Measurements from ENCODE around the gene APOBEC4. TPM values are rescaled to one million over a fixed set of nuclear protein-coding genes. Genes with fewer than 3 reads are reported as not detected.

The APOBEC4 gene
- total RNA-seq, 1 experiment from 2014 or later = not detected

DNA sequence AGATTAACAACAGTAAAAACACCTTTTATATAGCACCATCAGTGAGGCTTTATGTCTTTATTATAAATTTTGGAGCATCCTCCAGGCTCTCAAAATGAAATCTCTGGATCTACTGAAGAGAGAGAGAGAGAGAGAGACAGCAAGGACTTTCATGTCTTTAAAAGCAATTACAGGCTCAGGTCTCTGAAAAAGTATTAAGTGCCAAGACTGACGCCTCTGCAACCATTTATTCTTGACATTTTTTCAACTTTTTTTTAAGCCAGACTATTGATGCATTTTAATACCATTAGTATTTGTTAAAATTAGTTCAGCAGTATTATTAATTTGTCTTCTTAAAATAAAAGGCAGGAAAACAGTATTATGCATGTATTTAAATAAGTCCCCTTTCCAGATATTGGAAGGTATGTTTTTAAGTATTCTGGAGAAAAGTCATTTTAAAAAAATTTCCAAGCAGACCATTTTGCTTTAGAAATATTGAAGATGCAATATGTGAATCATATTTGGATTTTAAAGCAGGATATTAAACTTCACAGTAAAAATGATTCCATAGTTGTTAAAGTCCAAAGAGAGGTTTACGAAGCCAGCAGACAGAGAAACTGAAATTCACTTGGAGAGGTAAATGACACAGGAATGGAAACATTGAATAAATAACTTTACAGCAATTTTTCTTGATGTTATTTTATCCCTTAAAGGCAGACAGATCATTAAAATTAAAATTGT, 35.4 kb upstream of the APOBEC4 start:
- intact Hi-C loops (cut with micrococcal nuclease; ENCODE audit: unreplicated experiment) (no loop called here), in situ Hi-C loops (cut with HindIII; ENCODE audit: low pct_unique_long_range_greater_than_20kb, low sequenced_read_pairs) (no loop called here)
- Histone ChIP-seq H3K4me1 (ENCODE audit: control insufficient read depth, insufficient read depth, low read length) (no peaks in the 10 kb centered on the region), H3K9me3 (ENCODE audit: control insufficient read depth, insufficient read depth, low read depth, low read length) (no peaks in the 10 kb centered on the region), H3K27ac (ENCODE audit: low read length) (no peak overlapping the region), H3K27me3 (ENCODE audit: control insufficient read depth, insufficient read depth, low read length) (no peaks in the 10 kb centered on the region), H3K36me3 (ENCODE audit: control insufficient read depth, insufficient read depth, low read length) (no peaks in the 10 kb centered on the region), H3K4me3 (ENCODE audit: low read depth in 2 of 2, low read length in 2 of 2) (no peak overlapping the region)
- POLR2A ChIA-PET = no interaction called here
- no TSS peak for BruUV-seq (replicated peaks)
- TF ChIP-seq POLR2AphosphoS5 (IDR thresholded peaks at IDR 0.05; ENCODE audit: low read depth, low read length) = no peak
- TF ChIP-seq, protein P1, sequence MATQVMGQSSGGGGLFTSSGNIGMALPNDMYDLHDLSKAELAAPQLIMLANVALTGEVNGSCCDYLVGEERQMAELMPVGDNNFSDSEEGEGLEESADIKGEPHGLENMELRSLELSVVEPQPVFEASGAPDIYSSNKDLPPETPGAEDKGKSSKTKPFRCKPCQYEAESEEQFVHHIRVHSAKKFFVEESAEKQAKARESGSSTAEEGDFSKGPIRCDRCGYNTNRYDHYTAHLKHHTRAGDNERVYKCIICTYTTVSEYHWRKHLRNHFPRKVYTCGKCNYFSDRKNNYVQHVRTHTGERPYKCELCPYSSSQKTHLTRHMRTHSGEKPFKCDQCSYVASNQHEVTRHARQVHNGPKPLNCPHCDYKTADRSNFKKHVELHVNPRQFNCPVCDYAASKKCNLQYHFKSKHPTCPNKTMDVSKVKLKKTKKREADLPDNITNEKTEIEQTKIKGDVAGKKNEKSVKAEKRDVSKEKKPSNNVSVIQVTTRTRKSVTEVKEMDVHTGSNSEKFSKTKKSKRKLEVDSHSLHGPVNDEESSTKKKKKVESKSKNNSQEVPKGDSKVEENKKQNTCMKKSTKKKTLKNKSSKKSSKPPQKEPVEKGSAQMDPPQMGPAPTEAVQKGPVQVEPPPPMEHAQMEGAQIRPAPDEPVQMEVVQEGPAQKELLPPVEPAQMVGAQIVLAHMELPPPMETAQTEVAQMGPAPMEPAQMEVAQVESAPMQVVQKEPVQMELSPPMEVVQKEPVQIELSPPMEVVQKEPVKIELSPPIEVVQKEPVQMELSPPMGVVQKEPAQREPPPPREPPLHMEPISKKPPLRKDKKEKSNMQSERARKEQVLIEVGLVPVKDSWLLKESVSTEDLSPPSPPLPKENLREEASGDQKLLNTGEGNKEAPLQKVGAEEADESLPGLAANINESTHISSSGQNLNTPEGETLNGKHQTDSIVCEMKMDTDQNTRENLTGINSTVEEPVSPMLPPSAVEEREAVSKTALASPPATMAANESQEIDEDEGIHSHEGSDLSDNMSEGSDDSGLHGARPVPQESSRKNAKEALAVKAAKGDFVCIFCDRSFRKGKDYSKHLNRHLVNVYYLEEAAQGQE (IDR thresholded peaks at IDR 0.05; ENCODE audit: insufficient read depth in 1 of 2, low read depth in 2 of 2, low read length in 1 of 2) = no peak
- no peak for TF ChIP-seq TCF7L2 (IDR thresholded peaks at IDR 0.05; ENCODE audit: low read depth, low read length)
- no peak for ATAC-seq
- DNase-seq (ENCODE audit: low read depth, low spot score) = no peak
- CTCF ChIA-PET = no interaction called here

DNA sequence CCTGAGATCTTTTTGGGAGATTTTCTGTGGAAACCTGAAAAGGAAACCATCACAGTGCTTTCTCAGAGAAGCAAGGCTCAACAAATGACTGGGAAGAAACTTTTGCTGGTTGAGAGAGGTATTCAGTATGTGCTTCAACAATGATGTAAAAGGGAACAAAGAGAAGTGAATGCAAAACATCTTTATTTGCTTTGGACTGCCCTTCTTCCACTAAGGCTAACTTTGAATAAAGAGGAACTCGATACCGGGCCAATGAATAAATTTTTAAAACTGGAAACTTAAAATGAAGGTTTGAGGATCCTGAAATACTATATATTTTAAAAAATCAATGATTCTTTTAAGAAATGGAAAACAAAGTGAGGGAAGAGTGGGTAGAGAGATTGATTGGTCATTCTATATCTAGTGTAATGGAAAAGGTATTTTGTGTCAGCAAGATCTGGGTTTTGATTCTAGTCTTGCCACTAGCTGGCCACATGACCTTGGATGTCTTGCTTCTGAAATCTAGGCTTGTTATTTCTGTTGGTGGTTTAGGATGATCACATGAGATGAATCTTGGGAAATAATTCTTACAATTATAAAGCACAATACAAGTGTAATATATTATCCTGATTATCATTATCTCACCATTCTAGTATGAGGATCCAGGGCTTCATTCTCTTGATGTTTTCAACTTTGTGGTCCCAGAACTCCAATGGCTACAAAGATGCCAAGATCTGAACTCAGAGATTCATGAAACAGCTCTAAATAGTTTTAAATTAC, 34.6 kb upstream of the APOBEC4 start:
- ChIA-PET CTCF (no interaction called here), POLR2A (no interaction called here)
- ATAC-seq = no peak
- Histone ChIP-seq H3K27me3 (ENCODE audit: control insufficient read depth, insufficient read depth, low read length) (no peaks in the 10 kb centered on the region), H3K4me3 (ENCODE audit: low read depth in 2 of 2, low read length in 2 of 2) (no peak overlapping the region), H3K9me3 (ENCODE audit: control insufficient read depth, insufficient read depth, low read depth, low read length) (no peaks in the 10 kb centered on the region), H3K4me1 (ENCODE audit: control insufficient read depth, insufficient read depth, low read length) (no peaks in the 10 kb centered on the region), H3K27ac (ENCODE audit: low read length) (no peak overlapping the region), H3K36me3 (ENCODE audit: control insufficient read depth, insufficient read depth, low read length) (no peaks in the 10 kb centered on the region)
- in situ Hi-C loops (cut with HindIII; ENCODE audit: low pct_unique_long_range_greater_than_20kb, low sequenced_read_pairs) (no loop called here), intact Hi-C loops (cut with micrococcal nuclease; ENCODE audit: unreplicated experiment) (no loop called here)
- TF ChIP-seq, protein P2, sequence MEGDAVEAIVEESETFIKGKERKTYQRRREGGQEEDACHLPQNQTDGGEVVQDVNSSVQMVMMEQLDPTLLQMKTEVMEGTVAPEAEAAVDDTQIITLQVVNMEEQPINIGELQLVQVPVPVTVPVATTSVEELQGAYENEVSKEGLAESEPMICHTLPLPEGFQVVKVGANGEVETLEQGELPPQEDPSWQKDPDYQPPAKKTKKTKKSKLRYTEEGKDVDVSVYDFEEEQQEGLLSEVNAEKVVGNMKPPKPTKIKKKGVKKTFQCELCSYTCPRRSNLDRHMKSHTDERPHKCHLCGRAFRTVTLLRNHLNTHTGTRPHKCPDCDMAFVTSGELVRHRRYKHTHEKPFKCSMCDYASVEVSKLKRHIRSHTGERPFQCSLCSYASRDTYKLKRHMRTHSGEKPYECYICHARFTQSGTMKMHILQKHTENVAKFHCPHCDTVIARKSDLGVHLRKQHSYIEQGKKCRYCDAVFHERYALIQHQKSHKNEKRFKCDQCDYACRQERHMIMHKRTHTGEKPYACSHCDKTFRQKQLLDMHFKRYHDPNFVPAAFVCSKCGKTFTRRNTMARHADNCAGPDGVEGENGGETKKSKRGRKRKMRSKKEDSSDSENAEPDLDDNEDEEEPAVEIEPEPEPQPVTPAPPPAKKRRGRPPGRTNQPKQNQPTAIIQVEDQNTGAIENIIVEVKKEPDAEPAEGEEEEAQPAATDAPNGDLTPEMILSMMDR (IDR thresholded peaks at IDR 0.05) = no peak
- TF ChIP-seq POLR2AphosphoS5 (IDR thresholded peaks at IDR 0.05; ENCODE audit: low read depth, low read length) = no peak
- TF ChIP-seq TCF7L2 (IDR thresholded peaks at IDR 0.05; ENCODE audit: low read depth, low read length) = no peak
- TF ChIP-seq, protein P1 (IDR thresholded peaks at IDR 0.05; ENCODE audit: insufficient read depth in 1 of 2, low read depth in 2 of 2, low read length in 1 of 2) = no peak
- TF ChIP-seq SIN3A (IDR thresholded peaks at IDR 0.05; ENCODE audit: borderline replicate concordance, insufficient read depth, low read depth, low read length) = no peak
- DNase-seq (ENCODE audit: low read depth, low spot score) = no peak
- no TSS peak for BruUV-seq (replicated peaks)

All from Panc1 (cell line).